Measurements from ENCODE around the gene WIPF3.

DNA sequence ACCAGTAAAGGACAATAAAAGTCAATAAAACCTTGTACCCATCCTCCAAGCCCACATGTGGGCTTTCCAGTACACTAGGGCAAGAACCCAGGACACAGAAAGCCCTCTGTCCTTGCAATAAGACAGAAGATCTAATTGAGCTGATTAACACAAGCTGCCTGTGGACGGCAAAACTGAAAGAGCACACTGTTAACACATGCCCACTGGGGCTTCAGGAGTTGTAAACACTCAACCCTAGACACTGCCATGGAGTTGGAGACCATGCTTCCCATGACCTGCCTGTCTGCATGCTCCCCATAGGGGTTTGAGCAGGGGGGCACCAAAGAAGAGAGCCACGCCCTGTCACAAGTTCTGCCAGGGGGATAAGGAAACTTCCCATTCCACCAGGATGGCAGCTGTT lies 22.6 kb upstream of the WIPF3 start:
- TF ChIP-seq POLR2A (IDR thresholded peaks at IDR 0.05) (no peak), POLR2AphosphoS5 (IDR thresholded peaks at IDR 0.05) (no peak), EP300 (IDR thresholded peaks at IDR 0.05) (no peak)
- TF ChIP-seq, protein P1, sequence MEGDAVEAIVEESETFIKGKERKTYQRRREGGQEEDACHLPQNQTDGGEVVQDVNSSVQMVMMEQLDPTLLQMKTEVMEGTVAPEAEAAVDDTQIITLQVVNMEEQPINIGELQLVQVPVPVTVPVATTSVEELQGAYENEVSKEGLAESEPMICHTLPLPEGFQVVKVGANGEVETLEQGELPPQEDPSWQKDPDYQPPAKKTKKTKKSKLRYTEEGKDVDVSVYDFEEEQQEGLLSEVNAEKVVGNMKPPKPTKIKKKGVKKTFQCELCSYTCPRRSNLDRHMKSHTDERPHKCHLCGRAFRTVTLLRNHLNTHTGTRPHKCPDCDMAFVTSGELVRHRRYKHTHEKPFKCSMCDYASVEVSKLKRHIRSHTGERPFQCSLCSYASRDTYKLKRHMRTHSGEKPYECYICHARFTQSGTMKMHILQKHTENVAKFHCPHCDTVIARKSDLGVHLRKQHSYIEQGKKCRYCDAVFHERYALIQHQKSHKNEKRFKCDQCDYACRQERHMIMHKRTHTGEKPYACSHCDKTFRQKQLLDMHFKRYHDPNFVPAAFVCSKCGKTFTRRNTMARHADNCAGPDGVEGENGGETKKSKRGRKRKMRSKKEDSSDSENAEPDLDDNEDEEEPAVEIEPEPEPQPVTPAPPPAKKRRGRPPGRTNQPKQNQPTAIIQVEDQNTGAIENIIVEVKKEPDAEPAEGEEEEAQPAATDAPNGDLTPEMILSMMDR (IDR thresholded peaks at IDR 0.05), result no peak

All from gastroesophageal sphincter (tissue), 3 donors.